Naive B cell (primary cell): ENCODE results near the gene ATP5PO. TPM values are rescaled to one million over a fixed set of nuclear protein-coding genes. Genes with fewer than 3 reads are reported as not detected.
"Not testable (repeated sequence)": the region's sequence is repeated elsewhere in the genome, so short reads cannot be mapped to it uniquely, and the experiment has no call there.

ENCODE experiments used
- ATAC-seq, 2 donors: fragments of 150-1000 bp; cut with Tn5 transposase; 2 replicates each; pipeline ENCODE4 v1.10.0; 2021; ENCODE audit warnings: low read depth in 2 of 2, mild to moderate bottlenecking in 2 of 2, moderate library complexity in 2 of 2
- DNase-seq: peaks from one replicate; pipeline ENCODE4 v3.0.0; 2022
- H3K27ac Mint-ChIP-seq, 6 donors: one replicate each; pipeline ENCODE4 v1.8.0; 2020 to 2022; ENCODE audit warnings: mild to moderate bottlenecking in 6 of 6, mixed read lengths in 6 of 6, moderate library complexity in 5 of 6, inconsistent platforms in 2 of 6
- H3K27me3 Mint-ChIP-seq, 3 donors: one replicate each; pipeline ENCODE4 v1.8.0; 2021 to 2022; ENCODE audit warnings: mixed read lengths in 3 of 3, mild to moderate bottlenecking in 1 of 3
- H3K36me3 Mint-ChIP-seq, 2 donors: one replicate each; pipeline ENCODE4 v1.8.0; 2020 to 2022; ENCODE audit warnings: mixed read lengths in 2 of 2, inconsistent platforms in 1 of 2, mild to moderate bottlenecking in 1 of 2
- H3K4me1 Mint-ChIP-seq, 3 donors: one replicate each; pipeline ENCODE4 v1.8.0; 2020 to 2022; ENCODE audit warnings: mixed read lengths in 3 of 3, inconsistent platforms in 1 of 3, mild to moderate bottlenecking in 1 of 3, moderate library complexity in 1 of 3
- H3K4me3 Mint-ChIP-seq, 8 donors: one replicate each; pipeline ENCODE4 v1.8.0; 2020 to 2022; ENCODE audit warnings: mild to moderate bottlenecking in 8 of 8, mixed read lengths in 8 of 8, moderate library complexity in 8 of 8, inconsistent platforms in 2 of 8
- H3K9me3 Mint-ChIP-seq, 7 donors: one replicate each; pipeline ENCODE4 v1.8.0; 2020 to 2022; ENCODE audit warnings: mixed read lengths in 7 of 7, mild to moderate bottlenecking in 5 of 7, inconsistent platforms in 2 of 7, moderate library complexity in 1 of 7
- polyA plus RNA-seq, 6 donors: library from polyadenylated mRNA; unstranded; fragments of 300-500 nt; fragmentation: Illumina TruSeq; gene quantifications; one replicate each; pipeline ENCODE4 v1.2.3, GENCODE V29; 2021; ENCODE audit warnings: low read depth in 6 of 6

Gene ATP5PO
- polyA plus RNA-seq, 6 donors from 2014 or later = 299 to 386 (median 357) TPM

GRCh38 chr21:33866826-33867225 lies 48.8 kb downstream of the ATP5PO start:
- no peak for DNase-seq
- no peak for ATAC-seq
- H3K27me3 Mint-ChIP-seq = peaks cover 0 to 23% (median 10%) of the 10 kb centered on the region in 3 donors
- H3K9me3 Mint-ChIP-seq = no peaks in the 10 kb centered on the region
- H3K36me3 Mint-ChIP-seq = no peaks in the 10 kb centered on the region
- H3K4me1 Mint-ChIP-seq = peaks cover 0 to 7% (median 5%) of the 10 kb centered on the region in 3 donors
- H3K4me3 Mint-ChIP-seq = no peak overlapping the region
- H3K27ac Mint-ChIP-seq = peak overlapping the region in 1 of 6 donors; percentile 19

- Mint-ChIP-seq H3K36me3 (no peaks in the 10 kb centered on the region), H3K9me3 (no peaks in the 10 kb centered on the region), H3K27me3 (peaks cover 0 to 23% (median 10%) of the 10 kb centered on the region in 3 donors), H3K27ac (no peak overlapping the region), H3K4me3 (no peak overlapping the region), H3K4me1 (peaks cover 0 to 7% (median 5%) of the 10 kb centered on the region in 3 donors)
- no peak for ATAC-seq
- no peak for DNase-seq
Measured at GRCh38 chr21:33865996-33866575, 49.5 kb downstream of the ATP5PO start.

- H3K27me3 Mint-ChIP-seq = peaks cover 0 to 23% (median 10%) of the 10 kb centered on the region in 3 donors
- H3K9me3 Mint-ChIP-seq = no peaks in the 10 kb centered on the region
- no peaks in the 10 kb centered on the region for H3K36me3 Mint-ChIP-seq
- DNase-seq (no peak), ATAC-seq (no peak)
- H3K27ac Mint-ChIP-seq = no peak overlapping the region
- no peak overlapping the region for H3K4me3 Mint-ChIP-seq
- peaks cover 0 to 7% (median 5%) of the 10 kb centered on the region in 3 donors for H3K4me1 Mint-ChIP-seq
Measured at GRCh38 chr21:33865176-33865575, 50.4 kb downstream of the ATP5PO start.

GRCh38 chr21:33864150-33864549 lies 51.5 kb downstream of the ATP5PO start:
- Mint-ChIP-seq H3K27ac (no peak overlapping the region), H3K27me3 (peaks cover 0 to 29% (median 10%) of the 10 kb centered on the region in 3 donors), H3K4me1 (peaks cover 0 to 7% (median 5%) of the 10 kb centered on the region in 3 donors), H3K4me3 (no peak overlapping the region), H3K9me3 (no peaks in the 10 kb centered on the region), H3K36me3 (no peaks in the 10 kb centered on the region)
- DNase-seq = no peak
- no peak for ATAC-seq

GRCh38 chr21:33863191-33863590 lies 52.4 kb downstream of the ATP5PO start:
- not testable (repeated sequence) for DNase-seq, ATAC-seq, H3K4me1 Mint-ChIP-seq, H3K9me3 Mint-ChIP-seq, H3K36me3 Mint-ChIP-seq, H3K4me3 Mint-ChIP-seq
- Mint-ChIP-seq H3K27ac (peak overlapping the region in 1 of 6 donors; percentile 91), H3K27me3 (peaks cover 0 to 30% (median 10%) of the 10 kb centered on the region in 3 donors)

- ATAC-seq (no peak), DNase-seq (no peak)
- Mint-ChIP-seq H3K4me1 (no peaks in the 10 kb centered on the region), H3K36me3 (no peaks in the 10 kb centered on the region), H3K27me3 (peaks cover 0 to 30% (median 10%) of the 10 kb centered on the region in 3 donors), H3K9me3 (no peaks in the 10 kb centered on the region), H3K27ac (no peak overlapping the region), H3K4me3 (no peak overlapping the region)
Measured at GRCh38 chr21:33861125-33861524, 54.5 kb downstream of the ATP5PO start.

GRCh38 chr21:33860332-33860879 lies 55.2 kb downstream of the ATP5PO start:
- H3K27ac Mint-ChIP-seq = peak overlapping the region in 1 of 6 donors; percentile 24
- DNase-seq = no peak
- H3K9me3 Mint-ChIP-seq = no peaks in the 10 kb centered on the region
- H3K4me3 Mint-ChIP-seq = no peak overlapping the region
- peaks cover 0 to 26% (median 10%) of the 10 kb centered on the region in 3 donors for H3K27me3 Mint-ChIP-seq
- no peaks in the 10 kb centered on the region for H3K36me3 Mint-ChIP-seq
- no peak for ATAC-seq
- H3K4me1 Mint-ChIP-seq = no peaks in the 10 kb centered on the region

- no peak for ATAC-seq
- H3K36me3 Mint-ChIP-seq = no peaks in the 10 kb centered on the region
- DNase-seq = no peak
- peaks cover 0 to 18% (median 4%) of the 10 kb centered on the region in 3 donors for H3K27me3 Mint-ChIP-seq
- H3K27ac Mint-ChIP-seq = no peak overlapping the region
- H3K4me1 Mint-ChIP-seq = no peaks in the 10 kb centered on the region
- H3K4me3 Mint-ChIP-seq = no peak overlapping the region
- no peaks in the 10 kb centered on the region for H3K9me3 Mint-ChIP-seq
Measured at GRCh38 chr21:33859373-33860102, 56.1 kb downstream of the ATP5PO start.

- DNase-seq = no peak
- H3K4me1 Mint-ChIP-seq = no peaks in the 10 kb centered on the region
- H3K9me3 Mint-ChIP-seq = no peaks in the 10 kb centered on the region
- peak overlapping the region in 1 of 6 donors; percentile 34 for H3K27ac Mint-ChIP-seq
- peaks cover 0 to 11% (median 8%) of the 10 kb centered on the region in 3 donors for H3K27me3 Mint-ChIP-seq
- H3K36me3 Mint-ChIP-seq = no peaks in the 10 kb centered on the region
- ATAC-seq = no peak
- H3K4me3 Mint-ChIP-seq = no peak overlapping the region
Measured at GRCh38 chr21:33858667-33859372, 56.8 kb downstream of the ATP5PO start.

GRCh38 chr21:33857846-33858666 lies 57.5 kb downstream of the ATP5PO start:
- no peak for DNase-seq
- no peak for ATAC-seq
- Mint-ChIP-seq H3K4me3 (no peak overlapping the region), H3K27me3 (peaks cover 0 to 15% (median 15%) of the 10 kb centered on the region in 3 donors), H3K27ac (peak overlapping the region in 1 of 6 donors; percentile 34), H3K4me1 (no peaks in the 10 kb centered on the region), H3K36me3 (no peaks in the 10 kb centered on the region), H3K9me3 (no peaks in the 10 kb centered on the region)

- no peaks in the 10 kb centered on the region for H3K36me3 Mint-ChIP-seq
- H3K4me1 Mint-ChIP-seq = no peaks in the 10 kb centered on the region
- peak overlapping the region in 1 of 8 donors; percentile 22 for H3K4me3 Mint-ChIP-seq
- ATAC-seq = no peak
- H3K9me3 Mint-ChIP-seq = no peaks in the 10 kb centered on the region
- H3K27me3 Mint-ChIP-seq = peaks cover 0 to 15% (median 11%) of the 10 kb centered on the region in 3 donors
- DNase-seq = no peak
- no peak overlapping the region for H3K27ac Mint-ChIP-seq
Measured at GRCh38 chr21:33856893-33857527, 58.6 kb downstream of the ATP5PO start.

- peak overlapping the region in 1 of 8 donors; percentile 29 for H3K4me3 Mint-ChIP-seq
- no peaks in the 10 kb centered on the region for H3K4me1 Mint-ChIP-seq
- ATAC-seq (no peak), DNase-seq (no peak)
- H3K27me3 Mint-ChIP-seq = peaks cover 0 to 20% (median 17%) of the 10 kb centered on the region in 3 donors
- no peak overlapping the region for H3K27ac Mint-ChIP-seq
- H3K36me3 Mint-ChIP-seq = no peaks in the 10 kb centered on the region
- no peaks in the 10 kb centered on the region for H3K9me3 Mint-ChIP-seq
Measured at GRCh38 chr21:33855190-33855589, 60.4 kb downstream of the ATP5PO start.
